Mucosa of stomach (tissue), 1 donor: ENCODE results near the gene S100A14.
A peak's percentile ranks its signal among the peaks of the same experiment; 100 is the strongest.

ENCODE experiments used
- H3K27me3 ChIP-seq: one replicate; pipeline ENCODE4 v1.7.0; 2013; ENCODE audit warnings: mild to moderate bottlenecking, low read length; ENCODE audit not compliant: control insufficient read depth, insufficient read depth
- H3K36me3 ChIP-seq: one replicate; pipeline ENCODE4 v1.7.0; 2013; ENCODE audit warnings: low read length; ENCODE audit not compliant: control insufficient read depth, insufficient read depth
- H3K4me1 ChIP-seq: one replicate; pipeline ENCODE4 v1.7.0; 2013; ENCODE audit warnings: mild to moderate bottlenecking, low read length; ENCODE audit not compliant: control insufficient read depth, insufficient read depth
- H3K4me3 ChIP-seq: one replicate; pipeline ENCODE4 v1.7.0; 2013; ENCODE audit warnings: low read length
- H3K9ac ChIP-seq: one replicate; pipeline ENCODE4 v1.7.0; 2013; ENCODE audit warnings: mild to moderate bottlenecking, low read length, moderate library complexity
- H3K9me3 ChIP-seq: one replicate; pipeline ENCODE4 v1.7.0; 2013; ENCODE audit warnings: mild to moderate bottlenecking, low read length, moderate library complexity; ENCODE audit not compliant: control insufficient read depth
- donor health status: Pancreatic carcinoma.

Gene S100A14

DNA sequence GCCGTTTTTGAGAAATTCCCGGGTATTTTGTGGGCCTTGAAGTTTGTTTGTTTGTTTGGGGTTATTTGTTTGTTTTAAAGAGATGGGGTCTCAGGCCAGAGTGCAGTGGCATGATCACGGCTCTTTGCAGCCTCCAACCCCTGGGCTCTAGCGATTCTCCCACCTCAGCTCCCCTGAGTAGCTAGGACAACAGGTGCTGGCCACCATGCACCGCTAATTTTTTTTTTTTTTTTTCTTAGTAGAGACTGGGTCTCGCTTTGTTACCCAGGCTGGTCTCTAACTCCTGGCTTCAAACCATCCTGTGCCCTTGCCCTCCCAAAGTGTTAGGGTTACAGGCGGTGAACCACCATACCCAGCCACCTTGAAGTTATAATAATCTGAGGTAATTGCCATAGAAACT lies 19.7 kb upstream of the S100A14 start:
- H3K9ac ChIP-seq = no peak overlapping the region

DNA sequence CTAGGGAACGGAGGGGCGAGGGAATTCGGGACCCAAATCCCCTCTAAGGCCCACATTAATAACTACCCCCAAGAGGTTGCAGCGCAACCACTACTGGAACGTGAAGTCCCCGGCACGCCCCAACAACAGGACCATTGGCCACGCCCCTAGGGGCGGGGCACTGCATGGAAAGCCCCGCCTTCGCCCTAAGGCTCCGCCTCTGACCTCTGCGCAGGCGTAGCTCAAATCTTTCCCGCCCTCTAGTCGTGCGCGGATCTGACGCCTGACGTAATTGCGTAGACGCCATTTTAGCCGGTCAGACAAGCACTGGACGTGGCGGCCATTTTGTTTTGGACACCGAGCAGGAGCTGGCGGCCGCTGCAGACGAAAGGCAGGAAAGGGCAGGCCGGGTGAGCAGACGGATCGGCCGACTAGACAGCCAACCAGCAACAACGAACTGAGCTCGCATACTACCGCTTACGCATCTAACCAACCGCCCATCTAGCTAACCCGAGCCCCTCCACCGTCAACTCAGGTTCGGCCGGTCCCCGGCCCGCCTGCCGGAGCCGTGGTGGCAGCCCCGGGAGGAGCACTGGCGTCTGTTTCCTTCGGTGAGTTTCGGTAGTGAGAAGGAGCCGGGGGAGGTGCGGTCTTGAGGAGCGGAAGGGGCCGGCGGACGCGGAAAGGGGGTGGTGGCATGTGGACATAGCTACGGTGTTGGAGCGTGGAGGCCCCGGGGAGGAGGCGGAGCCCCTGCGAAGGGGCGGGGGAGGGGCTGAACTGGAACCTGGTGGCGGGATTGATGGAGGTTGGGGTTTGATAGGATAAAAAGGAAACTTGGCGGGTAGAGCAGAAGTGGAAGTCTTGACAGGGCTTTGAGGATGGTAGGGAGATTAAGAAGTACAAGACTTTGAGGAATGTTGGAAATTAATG lies 17.9 kb upstream of the S100A14 start, which contains the start of gene CHTOP:
CHTOP (plus strand) TSS at position 313 of the 912 bp plus-strand sequence. CDS start 2,523 bp downstream, outside the sequence.
- Histone ChIP-seq H3K9me3 (no peaks in the 10 kb centered on the region), H3K4me3 (peak within 1 kb of the TSS; percentile 91), H3K27me3 (no peaks in the 10 kb centered on the region), H3K4me1 (peaks cover 47% of the 10 kb centered on the region), H3K36me3 (peaks cover 7% of the 10 kb centered on the region), H3K9ac (peak within 1 kb of the TSS; percentile 99)

More for the DNA sequence above, 19.7 kb upstream of the S100A14 start:
- Histone ChIP-seq H3K27me3 (no peaks in the 10 kb centered on the region), H3K36me3 (peaks cover 7% of the 10 kb centered on the region), H3K4me1 (peaks cover 46% of the 10 kb centered on the region), H3K9me3 (no peaks in the 10 kb centered on the region), H3K4me3 (no peak overlapping the region)

DNA sequence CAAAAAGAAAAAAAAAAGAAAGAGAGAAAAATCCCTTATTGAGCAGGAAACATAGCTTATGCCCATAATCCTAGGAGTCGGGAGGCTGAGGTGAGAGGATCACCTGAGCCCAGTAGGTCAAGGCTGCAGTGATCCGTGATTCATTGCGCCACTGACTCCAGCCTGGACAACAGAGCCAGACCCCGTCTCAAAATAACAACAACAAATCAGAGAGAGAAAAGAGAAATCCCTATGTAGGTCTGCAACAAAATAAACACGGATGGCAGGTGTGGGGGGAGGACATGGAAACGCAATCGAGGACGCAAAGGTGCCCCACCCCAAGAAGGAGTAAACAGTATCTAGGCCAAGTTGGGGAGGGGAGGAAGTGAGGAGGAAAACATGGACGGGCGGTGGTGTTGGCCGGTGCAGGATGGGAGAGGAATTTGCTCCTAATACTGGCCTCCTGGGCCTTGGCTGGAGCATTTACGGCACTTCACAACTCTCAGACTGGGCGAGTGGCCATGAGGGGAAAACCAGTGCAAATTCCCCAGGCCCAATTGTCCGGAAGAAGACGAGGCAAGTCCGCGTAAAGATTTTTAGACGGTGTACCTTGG lies 17.1 kb upstream of the S100A14 start:
- peaks cover 7% of the 10 kb centered on the region for H3K36me3 ChIP-seq
- H3K4me1 ChIP-seq = peaks cover 46% of the 10 kb centered on the region
- peak overlapping the region; percentile 50 for H3K4me3 ChIP-seq
- no peaks in the 10 kb centered on the region for H3K27me3 ChIP-seq
- H3K9ac ChIP-seq = peak overlapping the region; percentile 99
- H3K9me3 ChIP-seq = no peaks in the 10 kb centered on the region

DNA sequence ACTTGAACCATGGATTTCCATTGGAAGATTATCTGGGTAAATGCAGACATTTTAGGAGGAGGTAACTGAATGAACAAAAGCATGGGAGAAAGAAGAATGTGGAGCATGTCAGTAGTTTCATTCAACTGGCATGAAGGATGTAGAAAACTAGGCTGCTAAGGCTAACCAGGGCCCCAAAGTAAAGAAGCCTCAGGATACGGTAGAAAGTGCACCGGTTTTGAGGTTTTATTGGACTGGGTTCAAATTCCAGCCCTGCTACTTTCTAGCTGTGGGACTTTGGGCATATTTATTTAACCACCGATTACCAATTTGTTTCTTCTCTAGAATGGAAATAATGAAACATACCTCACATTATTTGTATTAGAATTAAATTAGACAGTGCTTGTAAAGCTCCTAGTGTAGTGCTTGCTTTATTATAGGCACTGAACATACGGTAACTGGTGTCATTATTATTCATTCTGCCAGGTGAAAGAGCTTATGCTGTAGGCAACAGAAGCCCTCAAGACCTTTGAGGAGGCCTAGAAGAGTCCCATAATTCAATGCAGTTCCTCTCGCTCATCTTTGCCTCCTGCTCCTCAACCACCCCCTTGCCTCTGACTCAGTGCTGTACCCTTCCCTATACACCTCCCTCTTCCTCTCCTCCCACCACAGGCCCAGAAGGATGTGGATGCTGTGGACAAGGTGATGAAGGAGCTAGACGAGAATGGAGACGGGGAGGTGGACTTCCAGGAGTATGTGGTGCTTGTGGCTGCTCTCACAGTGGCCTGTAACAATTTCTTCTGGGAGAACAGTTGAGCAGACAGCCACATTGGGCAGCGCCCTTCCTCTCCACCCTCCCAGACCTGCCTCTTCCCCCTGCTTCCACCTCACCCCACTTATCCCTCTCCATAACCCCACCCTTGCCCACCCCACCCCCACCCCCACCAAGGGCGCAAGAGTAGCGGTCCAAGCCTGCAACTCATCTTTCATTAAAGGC lies 15.2 kb upstream of the S100A14 start:
- no peaks in the 10 kb centered on the region for H3K9me3 ChIP-seq
- peaks cover 46% of the 10 kb centered on the region for H3K4me1 ChIP-seq
- H3K9ac ChIP-seq = no peak overlapping the region
- H3K36me3 ChIP-seq = no peaks in the 10 kb centered on the region
- no peak overlapping the region for H3K4me3 ChIP-seq
- H3K27me3 ChIP-seq = no peaks in the 10 kb centered on the region

DNA sequence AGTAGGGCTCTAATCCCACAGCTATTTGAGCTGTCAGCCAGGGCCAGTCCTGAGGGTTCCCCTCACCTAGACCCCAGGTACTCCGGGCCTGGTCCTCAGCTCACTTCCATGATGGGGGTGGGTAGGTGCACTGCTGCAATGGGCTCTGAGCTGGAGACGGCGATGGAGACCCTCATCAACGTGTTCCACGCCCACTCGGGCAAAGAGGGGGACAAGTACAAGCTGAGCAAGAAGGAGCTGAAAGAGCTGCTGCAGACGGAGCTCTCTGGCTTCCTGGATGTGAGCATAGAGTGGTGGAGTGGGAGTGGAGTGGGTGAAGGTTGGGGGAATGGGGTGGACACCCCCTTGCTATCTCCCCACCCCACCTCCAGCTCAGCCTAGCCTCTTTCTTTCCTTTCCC lies 14.3 kb upstream of the S100A14 start:
- H3K4me1 ChIP-seq = peaks cover 41% of the 10 kb centered on the region
- H3K27me3 ChIP-seq = no peaks in the 10 kb centered on the region
- no peak overlapping the region for H3K9ac ChIP-seq
- H3K4me3 ChIP-seq = no peak overlapping the region
- no peaks in the 10 kb centered on the region for H3K36me3 ChIP-seq
- no peaks in the 10 kb centered on the region for H3K9me3 ChIP-seq

DNA sequence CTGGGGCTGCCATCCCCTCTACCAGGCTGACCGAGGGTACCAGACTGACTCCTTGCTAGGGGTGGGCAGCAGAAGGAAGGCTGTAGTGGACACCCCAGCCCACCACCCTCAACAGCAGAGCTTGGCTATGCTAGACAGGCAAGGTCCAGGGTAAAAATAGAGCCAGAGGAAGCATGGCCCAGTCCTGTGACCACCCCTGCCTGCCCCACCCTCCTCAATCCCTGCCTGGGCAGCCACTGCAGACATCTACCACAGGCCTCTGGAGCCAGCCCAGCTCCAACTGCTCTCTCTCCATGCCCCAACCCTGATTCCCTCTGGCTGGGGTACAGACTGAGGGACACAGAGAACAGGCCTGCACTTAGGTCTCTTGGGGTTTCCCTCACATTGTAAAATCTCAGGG lies 13.8 kb upstream of the S100A14 start:
- Histone ChIP-seq H3K4me3 (no peak overlapping the region), H3K9ac (no peak overlapping the region)

DNA sequence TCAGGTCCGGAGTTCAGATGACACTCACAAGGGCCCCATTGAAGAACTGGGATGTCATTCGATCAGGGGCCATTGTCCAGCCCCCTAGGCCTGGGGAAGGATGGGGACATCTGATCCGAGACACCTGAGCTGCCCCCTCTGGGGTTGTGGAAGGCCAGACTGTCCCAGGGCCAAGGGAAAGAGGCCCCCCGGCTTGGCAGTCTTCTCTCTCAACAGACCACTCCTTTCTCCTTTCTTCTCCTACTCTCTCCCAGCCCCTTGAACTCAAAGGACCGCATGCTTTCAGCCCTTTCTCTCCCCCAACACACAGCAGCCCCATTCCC lies 13.2 kb upstream of the S100A14 start:
- Histone ChIP-seq H3K9ac (no peak overlapping the region), H3K4me3 (no peak overlapping the region), H3K9me3 (no peaks in the 10 kb centered on the region), H3K27me3 (no peaks in the 10 kb centered on the region), H3K4me1 (peaks cover 40% of the 10 kb centered on the region), H3K36me3 (no peaks in the 10 kb centered on the region)

More for the DNA sequence above, 13.8 kb upstream of the S100A14 start:
- Histone ChIP-seq H3K27me3 (no peaks in the 10 kb centered on the region), H3K9me3 (no peaks in the 10 kb centered on the region), H3K36me3 (no peaks in the 10 kb centered on the region), H3K4me1 (peaks cover 40% of the 10 kb centered on the region)

DNA sequence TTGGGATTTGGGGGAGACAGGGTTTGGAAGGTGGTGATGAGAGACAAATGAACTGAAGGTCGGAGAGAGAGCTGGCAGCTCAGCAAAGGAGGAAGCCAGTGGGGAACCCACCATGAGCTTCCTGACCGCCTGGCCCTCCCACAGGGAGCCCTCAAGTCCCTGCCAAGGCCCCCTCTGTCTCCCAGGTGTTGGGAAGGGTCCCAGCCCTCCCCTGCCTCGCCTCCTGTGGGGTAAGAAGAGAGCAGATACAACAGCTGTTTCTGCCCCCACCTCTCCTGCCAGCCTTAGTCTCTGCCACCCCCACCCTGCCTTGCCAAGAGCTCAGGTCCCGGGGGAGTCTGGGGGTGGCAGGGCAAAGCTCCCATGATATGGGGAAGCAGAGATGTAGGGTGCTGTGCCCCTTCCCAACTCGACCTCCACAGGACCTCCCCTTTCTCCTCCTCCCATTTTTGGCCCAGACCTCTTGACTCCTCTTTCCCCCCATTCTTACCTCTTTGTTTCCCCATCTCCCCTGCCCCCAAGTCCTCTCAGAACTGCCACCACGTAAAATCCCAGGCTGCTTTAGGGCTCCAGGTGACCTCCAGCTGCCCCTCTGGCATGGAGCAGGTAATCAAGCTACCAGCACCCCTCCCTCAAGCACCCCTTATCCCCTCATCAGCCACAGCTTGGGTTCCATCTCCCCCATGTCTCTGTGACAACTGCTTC lies 12.7 kb upstream of the S100A14 start:
- no peaks in the 10 kb centered on the region for H3K27me3 ChIP-seq
- H3K4me1 ChIP-seq = peaks cover 40% of the 10 kb centered on the region
- H3K9ac ChIP-seq = no peak overlapping the region
- no peaks in the 10 kb centered on the region for H3K36me3 ChIP-seq
- no peaks in the 10 kb centered on the region for H3K9me3 ChIP-seq
- no peak overlapping the region for H3K4me3 ChIP-seq

DNA sequence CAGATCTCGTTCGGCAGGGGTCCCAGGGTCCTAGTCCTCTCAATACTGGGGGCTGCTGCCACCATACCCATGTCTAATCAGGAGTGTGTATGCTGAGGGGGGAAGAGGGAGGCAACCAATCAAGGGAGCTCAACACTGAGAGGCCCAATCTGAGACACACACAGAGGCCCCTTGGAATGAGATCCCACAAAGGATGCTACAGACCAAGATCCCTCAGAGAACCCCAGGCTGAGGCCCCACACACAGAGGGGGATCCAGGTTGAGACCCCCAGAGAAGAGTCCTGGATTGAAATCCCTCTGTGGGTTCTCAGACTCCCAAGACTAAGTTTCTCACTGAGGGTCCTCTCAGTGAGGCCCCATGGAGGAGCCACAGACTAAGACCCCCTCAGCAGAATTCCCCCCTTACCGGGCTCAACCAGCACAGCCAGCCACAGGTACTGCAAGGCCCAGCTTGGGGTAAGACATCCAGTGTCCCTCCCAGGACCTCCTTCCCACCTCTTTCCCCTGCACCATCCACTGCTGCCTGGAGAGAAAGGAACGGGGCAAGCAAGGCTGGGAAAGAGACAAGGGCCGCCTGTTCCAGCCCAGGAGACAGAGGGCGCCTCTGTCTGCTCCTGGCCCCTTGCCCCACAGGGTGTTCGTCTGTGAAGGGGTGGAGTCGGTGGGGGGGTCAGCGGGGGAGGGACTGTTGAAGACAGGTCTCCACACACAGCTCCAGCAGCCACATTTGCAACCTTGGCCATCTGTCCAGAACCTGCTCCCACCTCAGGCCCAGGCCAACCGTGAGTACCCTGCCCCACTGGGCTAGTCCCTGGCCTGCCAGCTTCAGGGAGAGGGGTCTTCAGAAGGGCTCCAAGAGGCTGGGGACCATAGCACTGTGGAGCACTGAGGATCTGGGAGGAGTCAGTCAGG lies 11.8 kb upstream of the S100A14 start, which contains the start of gene S100A1:
S100A1 (plus strand) TSS at position 720 of the 912 bp plus-strand sequence. CDS start 2,088 bp downstream, outside the sequence.
- Histone ChIP-seq H3K27me3 (no peaks in the 10 kb centered on the region), H3K9me3 (no peaks in the 10 kb centered on the region), H3K4me3 (peak within 1 kb of the TSS; percentile 38), H3K9ac (peak within 1 kb of the TSS; percentile 88), H3K36me3 (no peaks in the 10 kb centered on the region), H3K4me1 (peaks cover 35% of the 10 kb centered on the region)

DNA sequence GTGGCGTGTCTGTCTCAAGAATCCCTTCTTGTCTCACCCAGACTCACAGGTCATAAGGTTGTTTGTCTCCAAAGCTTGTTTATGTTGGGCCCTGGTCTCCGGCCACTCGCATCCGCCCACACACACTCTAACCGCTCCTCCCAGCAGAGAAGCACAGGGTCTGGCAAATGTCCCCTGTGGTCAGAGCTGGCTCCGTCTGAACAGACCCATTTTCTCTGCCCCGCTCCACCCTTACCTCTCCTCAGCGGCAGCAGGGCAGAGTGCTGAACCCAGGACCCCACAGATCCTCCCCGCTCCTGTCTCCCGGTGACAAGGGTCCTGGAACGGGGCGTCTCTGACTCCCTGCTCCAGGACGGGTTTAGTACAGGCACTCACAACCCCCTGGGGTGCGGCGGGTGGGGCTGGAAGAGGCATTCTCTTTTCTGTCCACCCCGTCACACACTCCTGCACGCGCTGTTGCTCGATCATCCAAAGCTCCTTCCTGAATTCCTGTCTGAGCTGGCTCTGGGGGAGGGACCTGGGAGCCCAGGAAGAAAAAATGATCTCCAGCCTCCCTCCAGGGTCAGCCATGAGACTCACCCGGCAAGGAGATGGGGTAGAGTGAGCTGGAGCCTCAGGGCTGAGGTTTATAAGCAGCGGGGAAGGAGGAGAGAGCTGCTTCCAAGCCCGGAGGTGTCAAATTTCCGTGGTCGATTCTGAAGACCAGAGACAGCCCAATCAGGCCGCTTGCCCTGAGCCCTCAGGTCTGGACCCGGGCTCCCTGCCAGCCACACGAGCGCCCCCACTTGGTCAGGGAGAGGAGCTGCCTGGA lies 11.0 kb upstream of the S100A14 start, which contains the start of gene S100A13:
S100A13 (minus strand) TSS at position 602 of the 811 bp plus-strand sequence. CDS start 1,033 bp downstream, outside the sequence.
- H3K27me3 ChIP-seq = no peaks in the 10 kb centered on the region
- peaks cover 32% of the 10 kb centered on the region for H3K4me1 ChIP-seq
- H3K9ac ChIP-seq = peak within 1 kb of the TSS; percentile 88
- H3K9me3 ChIP-seq = no peaks in the 10 kb centered on the region
- H3K36me3 ChIP-seq = no peaks in the 10 kb centered on the region
- peak within 1 kb of the TSS; percentile 38 for H3K4me3 ChIP-seq
